LNCaP clone FGC (cell line): Measurements from ENCODE around the gene ALPP.
"Not testable (repeated sequence)": the region's sequence is repeated elsewhere in the genome, so short reads cannot be mapped to it uniquely, and the experiment has no call there.

Source experiments
- DNase-seq: peaks from one replicate; pipeline ENCODE4 v3.0.0-alpha.2; 2011; ENCODE audit warnings: low read depth
- H3K4me3 ChIP-seq: 2 replicates; pipeline ENCODE4 v1.5.1; 2011; ENCODE audit warnings: mild to moderate bottlenecking, low read depth, low read length, control low read depth
- CTCF ChIP-seq: IDR thresholded peaks from 2 replicates; pipeline ENCODE4 v1.5.1; 2012; ENCODE audit warnings: mild to moderate bottlenecking; ENCODE audit not compliant: control insufficient read depth, insufficient read depth; ENCODE audit errors: extremely low read depth

ALPP gene

DNA sequence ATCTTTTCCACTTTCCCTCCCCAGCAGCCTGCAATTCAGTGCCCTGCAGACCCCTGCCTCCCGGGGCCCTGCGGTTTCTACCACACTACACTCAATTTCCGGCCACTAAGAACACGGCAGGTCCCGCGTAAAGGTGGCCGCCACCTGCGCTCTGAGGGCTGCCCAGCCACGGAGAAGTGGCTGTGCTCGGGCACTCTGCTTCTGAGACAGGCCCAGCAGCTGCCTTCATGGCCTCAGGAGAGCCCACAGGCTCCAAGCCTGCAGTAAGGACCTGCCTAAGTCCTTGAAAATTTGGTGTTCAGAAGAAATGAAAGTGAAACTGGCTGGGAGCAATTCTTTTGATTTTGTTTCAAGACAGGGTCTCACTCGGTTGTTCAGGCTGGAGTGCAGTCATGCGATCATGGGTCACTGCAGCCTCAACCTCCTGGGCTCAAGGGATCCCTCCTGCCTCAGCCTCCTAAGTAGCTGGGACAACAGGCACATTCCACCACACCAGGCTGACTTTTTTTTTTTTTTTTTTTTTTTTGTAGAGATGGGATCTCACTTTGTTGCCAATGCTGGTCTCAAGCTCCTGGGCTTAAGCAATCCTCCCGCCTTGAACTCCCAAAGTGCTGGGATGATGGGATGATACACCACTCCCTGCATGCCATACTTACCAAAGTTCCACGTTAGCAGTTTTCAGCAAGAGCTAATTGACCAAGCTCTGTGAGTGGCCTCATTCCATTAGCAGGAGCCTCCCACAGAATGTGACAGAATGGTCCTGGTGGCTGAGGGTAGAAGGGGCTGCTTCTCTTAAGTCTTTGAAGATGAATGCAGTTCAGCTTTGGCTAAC, 14.6 kb upstream of the ALPP start:
- DNase-seq = no peak
- no peak overlapping the region for H3K4me3 ChIP-seq
- TF ChIP-seq CTCF = no peak

- DNase-seq, H3K4me3 ChIP-seq: not testable (repeated sequence)
Observed at GRCh38 chr2:232364806-232365594, 13.6 kb upstream of the ALPP start.

DNA sequence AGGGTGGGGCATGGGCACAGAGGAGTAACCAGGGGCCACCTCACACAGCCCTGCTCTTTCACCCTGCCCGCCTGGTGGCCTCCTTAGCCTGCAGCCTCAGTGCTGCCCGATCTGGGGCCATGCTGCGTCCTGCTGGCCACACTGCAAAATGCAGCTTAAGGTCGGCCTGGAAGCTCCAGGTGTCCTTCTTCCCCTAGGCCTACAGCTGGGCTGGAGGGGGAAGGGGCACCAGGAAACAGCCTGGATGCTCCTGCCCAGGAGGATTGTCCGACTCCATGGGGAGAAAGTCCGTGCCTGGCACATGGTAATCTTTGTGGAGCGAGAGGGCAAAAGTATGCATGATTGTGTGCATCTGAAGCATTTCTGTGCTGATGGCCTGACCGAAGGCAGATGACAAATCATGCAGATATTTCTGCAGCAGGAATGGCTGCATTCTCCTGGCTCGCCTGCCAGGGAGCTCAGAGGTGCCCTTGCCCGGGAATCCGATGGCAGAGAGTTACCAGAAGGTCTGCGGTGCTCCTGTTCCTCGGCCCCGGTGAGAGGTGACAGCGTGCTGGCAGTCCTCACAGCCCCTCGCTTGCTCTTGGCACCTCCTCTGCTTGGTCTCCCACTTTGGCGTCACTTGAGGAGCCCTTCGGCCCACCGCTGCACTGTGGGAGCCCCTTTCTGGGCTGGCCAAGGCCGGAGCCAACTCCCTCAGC, 12.8 kb upstream of the ALPP start:
- DNase-seq = peak; percentile 6
- H3K4me3 ChIP-seq = no peak overlapping the region
- peak; percentile 75 for TF ChIP-seq CTCF

DNA sequence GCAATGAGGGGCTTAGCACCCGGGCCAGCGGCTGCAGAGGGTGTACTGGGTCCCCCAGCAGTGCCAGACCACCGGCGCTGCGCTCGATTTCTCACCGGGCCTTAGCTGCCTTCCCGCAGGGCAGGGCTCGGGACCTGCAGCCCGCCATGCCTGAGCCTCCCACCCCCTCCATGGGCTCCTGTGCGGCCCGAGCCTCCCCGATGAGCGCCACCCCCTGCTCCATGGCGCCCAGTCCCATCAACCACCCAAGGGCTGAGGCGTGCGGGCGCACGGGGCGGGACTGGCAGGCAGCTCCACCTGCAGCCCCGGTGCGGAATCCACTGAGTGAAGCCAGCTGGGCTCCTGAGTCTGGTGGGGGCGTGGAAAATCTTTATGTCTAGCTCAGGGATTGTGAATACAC, 12.1 kb upstream of the ALPP start:
- DNase-seq, H3K4me3 ChIP-seq: not testable (repeated sequence)

- DNase-seq = no peak
- no peak for TF ChIP-seq CTCF
- no peak overlapping the region for H3K4me3 ChIP-seq
Observed at GRCh38 chr2:232367016-232367415, 11.5 kb upstream of the ALPP start.

GRCh38 chr2:232367591-232368233, 10.8 kb upstream of the ALPP start:
- no peak overlapping the region for H3K4me3 ChIP-seq
- TF ChIP-seq CTCF = peak; percentile 24
- no peak for DNase-seq

DNA sequence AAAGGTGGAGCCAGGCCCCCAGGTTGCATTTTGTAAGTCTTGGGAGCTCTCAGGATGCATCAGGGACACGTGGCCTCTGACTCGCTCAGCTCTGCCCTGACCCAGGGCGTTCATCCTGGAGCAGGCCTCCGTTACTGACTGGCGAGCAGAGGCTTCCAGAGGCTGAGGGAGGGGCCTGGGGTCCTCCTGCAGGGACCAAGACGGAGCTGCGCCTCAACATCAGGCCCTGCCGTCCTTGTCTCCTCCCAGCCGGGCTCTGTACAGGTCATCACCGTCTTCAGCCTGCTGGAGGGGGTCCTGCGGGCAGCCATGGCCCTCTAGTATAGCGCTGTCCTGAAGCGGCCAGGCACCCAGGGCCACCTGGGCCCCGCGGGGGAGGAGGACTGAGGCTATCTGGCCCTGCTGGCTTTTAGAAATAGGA, 10.2 kb upstream of the ALPP start:
- DNase-seq = no peak
- no peak overlapping the region for H3K4me3 ChIP-seq
- TF ChIP-seq CTCF = no peak
